Measurements from ENCODE around the gene KLK3.

DNA sequence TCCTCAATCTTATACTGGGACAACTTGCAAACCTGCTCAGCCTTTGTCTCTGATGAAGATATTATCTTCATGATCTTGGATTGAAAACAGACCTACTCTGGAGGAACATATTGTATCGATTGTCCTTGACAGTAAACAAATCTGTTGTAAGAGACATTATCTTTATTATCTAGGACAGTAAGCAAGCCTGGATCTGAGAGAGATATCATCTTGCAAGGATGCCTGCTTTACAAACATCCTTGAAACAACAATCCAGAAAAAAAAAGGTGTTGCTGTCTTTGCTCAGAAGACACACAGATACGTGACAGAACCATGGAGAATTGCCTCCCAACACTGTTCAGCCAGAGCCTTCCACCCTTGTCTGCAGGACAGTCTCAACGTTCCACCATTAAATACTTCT, 4.0 kb upstream of the KLK3 start:
- TF ChIP-seq YY1 (IDR thresholded peaks at IDR 0.05; ENCODE audit: insufficient read depth, insufficient read length) (no peak), ZNF274 (IDR thresholded peaks at IDR 0.05; ENCODE audit: low read depth, low read length) (no peak)

Measured in NT2/D1 (cell line).